ENCODE results near the gene UBE2D4.
"Not testable (repeated sequence)": the region's sequence is repeated elsewhere in the genome, so short reads cannot be mapped to it uniquely, and the experiment has no call there.

UBE2D4 gene

DNA sequence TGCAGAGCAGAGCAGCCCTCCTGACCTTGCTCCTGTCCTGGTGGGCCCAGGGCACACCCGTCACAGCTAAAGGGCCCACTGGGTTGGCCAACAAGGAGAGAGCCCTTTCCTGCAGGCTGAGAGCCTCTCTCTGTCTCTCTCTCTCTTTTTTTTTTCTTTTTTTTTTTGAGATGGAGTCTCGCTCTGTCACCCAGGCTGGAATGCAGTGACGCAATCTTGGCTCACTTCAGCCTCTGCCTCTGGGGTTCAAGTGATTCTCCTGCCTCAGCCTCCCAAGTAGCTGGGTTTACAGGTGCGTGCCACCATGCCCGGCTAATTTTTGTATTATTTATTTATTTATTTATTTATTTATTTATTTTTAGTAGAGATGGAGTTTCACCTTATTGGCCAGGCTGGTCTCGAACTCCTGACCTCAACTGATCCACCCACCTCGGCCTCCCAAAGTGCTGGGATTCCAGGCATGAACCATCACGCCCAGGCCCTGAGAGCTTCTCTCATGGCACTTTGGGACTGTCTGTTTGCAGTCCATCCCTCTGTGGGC, 47.9 kb downstream of the UBE2D4 start:
- no CpG with 5 or more reads among the region's 8 CpGs for WGBS (ENCODE audit: extremely low coverage, insufficient coverage, low lambda C conversion rate)
- not testable (repeated sequence) for H3K4me3 ChIP-seq (ENCODE audit: low read length); H3K4ac ChIP-seq (ENCODE audit: low read depth, low read length); H2AK5ac ChIP-seq (ENCODE audit: low read length); H3K4me1 ChIP-seq (ENCODE audit: control insufficient read depth, low read depth, low read length); H4K8ac ChIP-seq (ENCODE audit: low read depth, low read length); DNase-seq; H4K5ac ChIP-seq (ENCODE audit: low read length); H2BK120ac ChIP-seq (ENCODE audit: low read depth, low read length); H3K79me2 ChIP-seq (ENCODE audit: control insufficient read depth, insufficient read depth, low read length); H2BK5ac ChIP-seq (ENCODE audit: low read length); H3K27me3 ChIP-seq (ENCODE audit: insufficient read depth, low read length, poor library complexity); H3K4me2 ChIP-seq (ENCODE audit: low read length); H3K56ac ChIP-seq (ENCODE audit: low read length); H3K23ac ChIP-seq (ENCODE audit: low read length); H3K18ac ChIP-seq (ENCODE audit: low read length); H3K27ac ChIP-seq (ENCODE audit: low read depth, low read length); H3K9ac ChIP-seq (ENCODE audit: low read length); H2BK15ac ChIP-seq (replicated peaks; ENCODE audit: low read depth); H3K79me1 ChIP-seq (ENCODE audit: low read length); H3K36me3 ChIP-seq (ENCODE audit: control insufficient read depth, insufficient read depth, low read length)

DNA sequence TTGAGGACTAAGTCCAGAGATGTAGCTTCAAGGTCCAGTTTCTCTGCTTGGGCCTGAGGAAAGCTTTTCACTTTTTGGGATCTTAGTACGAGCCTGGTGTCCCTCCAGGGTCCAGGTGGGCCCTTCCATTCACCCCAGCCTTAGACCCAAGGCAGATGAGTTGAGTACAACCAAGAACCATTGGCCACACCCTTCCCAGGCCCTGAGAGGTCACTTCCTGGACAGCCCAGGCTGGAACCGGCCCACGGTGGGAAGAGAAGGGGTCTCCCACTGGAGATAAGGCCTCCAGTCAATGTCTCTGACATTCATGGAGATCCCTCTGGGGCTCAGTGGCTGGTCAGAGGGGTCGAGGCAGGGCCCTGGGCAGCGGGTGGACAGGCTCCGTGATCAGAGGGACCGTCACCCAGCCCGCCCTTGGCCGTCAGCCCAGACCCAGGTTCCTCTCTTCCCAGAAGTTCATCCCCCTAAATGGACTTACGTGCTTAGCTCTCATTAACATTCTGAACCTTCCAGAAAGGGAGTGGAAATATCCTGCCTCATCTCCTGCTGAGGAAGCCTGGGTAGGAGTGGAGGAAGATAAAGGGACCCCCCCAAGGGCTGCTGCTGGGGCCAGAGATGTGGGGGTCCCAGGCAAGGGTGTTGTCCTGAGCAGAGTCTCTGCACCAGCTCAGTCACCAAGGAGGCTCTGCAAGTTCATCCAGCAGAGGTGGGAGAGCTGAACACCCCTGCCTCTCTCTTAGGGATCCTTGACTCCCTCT, 48.7 kb downstream of the UBE2D4 start:
- no CpG with 5 or more reads among the region's 10 CpGs for WGBS (ENCODE audit: extremely low coverage, insufficient coverage, low lambda C conversion rate)
- H3K36me3 ChIP-seq (ENCODE audit: control insufficient read depth, insufficient read depth, low read length); H3K9ac ChIP-seq (ENCODE audit: low read length); H3K18ac ChIP-seq (ENCODE audit: low read length); H2BK15ac ChIP-seq (replicated peaks; ENCODE audit: low read depth); H2AK5ac ChIP-seq (ENCODE audit: low read length); H3K4me1 ChIP-seq (ENCODE audit: control insufficient read depth, low read depth, low read length); H2BK120ac ChIP-seq (ENCODE audit: low read depth, low read length); H4K5ac ChIP-seq (ENCODE audit: low read length); H3K79me1 ChIP-seq (ENCODE audit: low read length); DNase-seq; H3K4ac ChIP-seq (ENCODE audit: low read depth, low read length); H3K27me3 ChIP-seq (ENCODE audit: insufficient read depth, low read length, poor library complexity); H4K8ac ChIP-seq (ENCODE audit: low read depth, low read length); H3K4me2 ChIP-seq (ENCODE audit: low read length); H2BK5ac ChIP-seq (ENCODE audit: low read length); H3K4me3 ChIP-seq (ENCODE audit: low read length); H3K56ac ChIP-seq (ENCODE audit: low read length); H3K79me2 ChIP-seq (ENCODE audit: control insufficient read depth, insufficient read depth, low read length); H3K27ac ChIP-seq (ENCODE audit: low read depth, low read length); H3K23ac ChIP-seq (ENCODE audit: low read length): not testable (repeated sequence)

DNA sequence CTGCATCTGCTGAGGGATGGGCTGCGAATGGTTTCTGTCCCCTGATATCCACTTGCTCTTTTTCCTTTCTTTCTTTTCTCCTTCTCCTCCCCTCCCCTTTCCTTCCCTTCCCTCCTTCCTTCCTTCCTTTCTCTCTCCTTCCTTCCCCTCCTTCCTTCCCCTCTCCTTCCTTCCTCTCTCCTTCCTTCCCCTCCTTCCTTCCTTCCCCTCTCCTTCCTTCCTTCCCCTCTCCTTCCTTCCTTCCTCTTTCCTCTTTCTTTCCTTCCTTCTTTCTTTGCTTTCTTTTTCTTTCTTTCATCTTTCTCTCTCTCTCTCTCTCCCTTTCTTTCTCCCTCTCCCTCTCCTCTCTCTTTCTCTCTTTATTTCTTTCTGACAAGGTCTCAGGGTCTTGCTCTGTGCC, 51.3 kb downstream of the UBE2D4 start:
- H3K27me3 ChIP-seq (ENCODE audit: insufficient read depth, low read length, poor library complexity), result no peaks in the 10 kb centered on the region
- no peak overlapping the region for H2BK5ac ChIP-seq (ENCODE audit: low read length)
- H4K5ac ChIP-seq (ENCODE audit: low read length), result no peak overlapping the region
- no peak overlapping the region for H2AK5ac ChIP-seq (ENCODE audit: low read length)
- H3K4me3 ChIP-seq (ENCODE audit: low read length), result no peak overlapping the region
- H3K18ac ChIP-seq (ENCODE audit: low read length), result no peak overlapping the region
- no peak overlapping the region for H3K27ac ChIP-seq (ENCODE audit: low read depth, low read length)
- no peaks in the 10 kb centered on the region for H3K79me2 ChIP-seq (ENCODE audit: control insufficient read depth, insufficient read depth, low read length)
- no peak overlapping the region for H2BK120ac ChIP-seq (ENCODE audit: low read depth, low read length)
- H3K4me2 ChIP-seq (ENCODE audit: low read length), result no peak overlapping the region
- H2BK15ac ChIP-seq (replicated peaks; ENCODE audit: low read depth), result no peak overlapping the region
- H3K9ac ChIP-seq (ENCODE audit: low read length), result no peak overlapping the region
- H3K23ac ChIP-seq (ENCODE audit: low read length), result no peak overlapping the region
- no peaks in the 10 kb centered on the region for H3K36me3 ChIP-seq (ENCODE audit: control insufficient read depth, insufficient read depth, low read length)
- WGBS (ENCODE audit: extremely low coverage, insufficient coverage, low lambda C conversion rate), result no CpG with 5 or more reads among the region's 1 CpG
- DNase-seq, result no peak
- H3K4ac ChIP-seq (ENCODE audit: low read depth, low read length), result no peak overlapping the region
- H3K79me1 ChIP-seq (ENCODE audit: low read length), result no peaks in the 10 kb centered on the region
- H3K4me1 ChIP-seq (ENCODE audit: control insufficient read depth, low read depth, low read length), result no peaks in the 10 kb centered on the region
- H4K8ac ChIP-seq (ENCODE audit: low read depth, low read length), result no peak overlapping the region
- no peak overlapping the region for H3K56ac ChIP-seq (ENCODE audit: low read length)

DNA sequence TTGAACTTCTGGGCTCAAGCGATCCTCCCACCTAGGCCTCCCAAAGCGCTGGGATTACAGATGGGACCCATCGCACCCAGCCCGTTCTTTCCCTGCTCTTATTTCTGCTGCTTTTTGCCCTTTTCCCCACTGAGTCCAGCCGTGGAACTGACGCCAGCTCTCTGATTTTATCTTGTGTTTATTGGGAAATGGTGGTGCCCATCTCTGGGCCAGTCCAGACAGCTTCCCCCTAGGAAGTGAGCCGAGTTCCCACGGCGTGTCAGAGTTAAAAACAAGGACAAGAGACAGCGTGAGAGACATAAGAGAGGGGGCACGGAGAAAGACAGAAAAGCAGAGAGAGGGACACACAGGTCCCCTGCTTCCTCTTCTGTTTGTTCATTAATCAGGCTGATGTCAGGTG, 51.9 kb downstream of the UBE2D4 start:
- not testable (repeated sequence) for H3K4ac ChIP-seq (ENCODE audit: low read depth, low read length); H2BK15ac ChIP-seq (replicated peaks; ENCODE audit: low read depth); H4K5ac ChIP-seq (ENCODE audit: low read length); H3K36me3 ChIP-seq (ENCODE audit: control insufficient read depth, insufficient read depth, low read length); H3K79me2 ChIP-seq (ENCODE audit: control insufficient read depth, insufficient read depth, low read length); H3K23ac ChIP-seq (ENCODE audit: low read length); H3K27me3 ChIP-seq (ENCODE audit: insufficient read depth, low read length, poor library complexity); H3K4me3 ChIP-seq (ENCODE audit: low read length); H3K56ac ChIP-seq (ENCODE audit: low read length); H2AK5ac ChIP-seq (ENCODE audit: low read length); H3K79me1 ChIP-seq (ENCODE audit: low read length); H3K18ac ChIP-seq (ENCODE audit: low read length); H3K4me1 ChIP-seq (ENCODE audit: control insufficient read depth, low read depth, low read length); H2BK120ac ChIP-seq (ENCODE audit: low read depth, low read length); H2BK5ac ChIP-seq (ENCODE audit: low read length); H3K4me2 ChIP-seq (ENCODE audit: low read length); H3K27ac ChIP-seq (ENCODE audit: low read depth, low read length); H3K9ac ChIP-seq (ENCODE audit: low read length); DNase-seq; H4K8ac ChIP-seq (ENCODE audit: low read depth, low read length)
- WGBS (ENCODE audit: extremely low coverage, insufficient coverage, low lambda C conversion rate), result no CpG with 5 or more reads among the region's 11 CpGs

DNA sequence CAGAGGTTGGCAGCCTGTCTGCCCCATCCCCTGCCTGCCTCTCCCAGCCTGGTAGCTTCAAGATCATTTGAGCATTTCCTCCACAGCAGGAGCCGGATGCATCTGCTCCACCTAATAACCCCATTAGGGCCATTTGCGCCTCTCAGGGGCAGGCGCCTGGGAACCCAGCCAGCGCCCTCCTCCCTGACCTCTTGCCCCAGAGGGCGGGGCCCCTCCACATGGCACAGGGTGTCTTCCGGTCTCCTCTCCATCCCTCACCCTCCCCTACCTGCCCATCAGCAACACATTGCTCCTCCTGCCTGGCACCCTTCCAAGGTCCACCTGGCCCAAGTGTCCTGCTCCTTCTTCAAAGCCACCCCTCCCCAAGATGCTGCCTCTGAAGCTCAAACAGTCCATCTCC, 56.6 kb downstream of the UBE2D4 start:
- not testable (repeated sequence) for H4K5ac ChIP-seq (ENCODE audit: low read length); H3K4me1 ChIP-seq (ENCODE audit: control insufficient read depth, low read depth, low read length); H3K36me3 ChIP-seq (ENCODE audit: control insufficient read depth, insufficient read depth, low read length); H3K27me3 ChIP-seq (ENCODE audit: insufficient read depth, low read length, poor library complexity); H3K79me1 ChIP-seq (ENCODE audit: low read length); H2AK5ac ChIP-seq (ENCODE audit: low read length); H3K18ac ChIP-seq (ENCODE audit: low read length); H3K4me3 ChIP-seq (ENCODE audit: low read length); H4K8ac ChIP-seq (ENCODE audit: low read depth, low read length); H2BK120ac ChIP-seq (ENCODE audit: low read depth, low read length); H3K56ac ChIP-seq (ENCODE audit: low read length); H3K27ac ChIP-seq (ENCODE audit: low read depth, low read length); H3K4me2 ChIP-seq (ENCODE audit: low read length); H3K23ac ChIP-seq (ENCODE audit: low read length); H3K79me2 ChIP-seq (ENCODE audit: control insufficient read depth, insufficient read depth, low read length); H3K4ac ChIP-seq (ENCODE audit: low read depth, low read length); H2BK5ac ChIP-seq (ENCODE audit: low read length); H3K9ac ChIP-seq (ENCODE audit: low read length); DNase-seq; H2BK15ac ChIP-seq (replicated peaks; ENCODE audit: low read depth)
- WGBS (ENCODE audit: extremely low coverage, insufficient coverage, low lambda C conversion rate), result no CpG with 5 or more reads among the region's 6 CpGs

DNA sequence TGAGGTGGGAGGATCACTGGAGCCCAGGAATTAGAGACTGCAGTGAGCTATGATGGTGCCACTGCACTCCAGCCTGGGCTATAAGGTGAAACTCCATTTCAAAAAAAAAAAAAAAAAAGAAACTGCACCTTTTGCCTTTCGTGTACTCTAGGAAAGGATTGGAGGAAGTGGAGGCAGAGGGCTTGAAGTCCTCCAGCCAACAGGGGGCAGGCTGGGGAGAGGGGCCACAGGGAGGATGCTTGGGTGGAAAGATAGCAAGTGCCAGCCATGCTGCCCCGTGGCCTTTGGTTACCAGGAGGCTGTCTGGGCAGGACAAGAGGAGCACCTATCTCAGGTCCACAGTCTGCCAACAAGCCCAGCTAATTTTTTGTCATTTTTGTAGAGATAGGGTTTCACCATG, 57.5 kb downstream of the UBE2D4 start:
- not testable (repeated sequence) for H2BK15ac ChIP-seq (replicated peaks; ENCODE audit: low read depth); H3K23ac ChIP-seq (ENCODE audit: low read length); DNase-seq; H3K9ac ChIP-seq (ENCODE audit: low read length); H3K4me3 ChIP-seq (ENCODE audit: low read length); H3K36me3 ChIP-seq (ENCODE audit: control insufficient read depth, insufficient read depth, low read length); H4K8ac ChIP-seq (ENCODE audit: low read depth, low read length); H3K79me1 ChIP-seq (ENCODE audit: low read length); H3K79me2 ChIP-seq (ENCODE audit: control insufficient read depth, insufficient read depth, low read length); H2BK120ac ChIP-seq (ENCODE audit: low read depth, low read length); H3K27ac ChIP-seq (ENCODE audit: low read depth, low read length); H3K56ac ChIP-seq (ENCODE audit: low read length); H3K18ac ChIP-seq (ENCODE audit: low read length); H3K4ac ChIP-seq (ENCODE audit: low read depth, low read length); H3K27me3 ChIP-seq (ENCODE audit: insufficient read depth, low read length, poor library complexity); H4K5ac ChIP-seq (ENCODE audit: low read length); H3K4me1 ChIP-seq (ENCODE audit: control insufficient read depth, low read depth, low read length); H2AK5ac ChIP-seq (ENCODE audit: low read length); H3K4me2 ChIP-seq (ENCODE audit: low read length); H2BK5ac ChIP-seq (ENCODE audit: low read length)
- WGBS (ENCODE audit: extremely low coverage, insufficient coverage, low lambda C conversion rate), result no CpG with 5 or more reads among the region's 2 CpGs
